HG03039 (cell line): Measurements from ENCODE around the gene CSNK1D.

Source experiments
- ATAC-seq: cut with Tn5 transposase; IDR thresholded peaks from one replicate; pipeline ENCODE4 v1.9.1; 2021; ENCODE audit warnings: mild to moderate bottlenecking, moderate library complexity; ENCODE audit not compliant: unreplicated experiment

The CSNK1D gene

DNA sequence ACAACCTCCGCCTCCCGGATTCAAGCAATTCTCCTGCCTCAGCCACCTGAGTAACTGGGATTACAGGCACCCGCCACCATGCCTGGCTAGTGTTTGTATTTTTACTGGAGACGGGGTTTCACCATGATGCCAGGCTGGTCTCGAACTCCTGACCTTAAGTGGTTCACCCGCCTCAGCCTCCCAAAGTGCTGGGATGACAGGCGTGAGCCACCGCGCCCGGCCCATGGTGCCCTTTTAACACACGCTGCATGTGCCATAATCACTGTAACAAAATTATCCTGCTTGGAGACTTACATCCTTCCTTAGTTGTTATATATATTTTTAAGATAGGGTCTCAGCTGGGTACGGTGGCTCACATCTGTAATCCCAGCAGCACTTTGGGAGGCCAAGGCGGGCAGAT lies 38.5 kb upstream of the CSNK1D start:
- no peak for ATAC-seq

DNA sequence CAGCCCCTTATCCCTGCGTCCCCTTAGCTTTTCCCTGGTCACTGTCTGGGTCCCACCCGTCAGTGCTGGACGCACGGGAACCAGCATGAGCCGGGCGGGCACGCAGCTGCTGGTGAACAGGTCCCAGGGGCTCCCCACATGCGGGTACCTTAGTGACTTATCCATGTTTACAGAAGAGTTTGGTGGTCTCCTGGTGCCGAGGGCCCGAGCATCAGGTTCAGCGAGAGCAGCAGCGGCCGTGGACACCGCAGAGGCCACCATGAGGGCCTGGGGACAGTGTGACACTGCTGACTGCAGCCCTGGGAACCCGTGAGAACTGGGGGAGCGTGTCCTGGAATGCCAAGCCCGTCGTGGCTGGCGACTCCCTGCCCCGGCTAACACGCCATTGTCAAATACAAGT lies 37.4 kb upstream of the CSNK1D start:
- ATAC-seq, result no peak

DNA sequence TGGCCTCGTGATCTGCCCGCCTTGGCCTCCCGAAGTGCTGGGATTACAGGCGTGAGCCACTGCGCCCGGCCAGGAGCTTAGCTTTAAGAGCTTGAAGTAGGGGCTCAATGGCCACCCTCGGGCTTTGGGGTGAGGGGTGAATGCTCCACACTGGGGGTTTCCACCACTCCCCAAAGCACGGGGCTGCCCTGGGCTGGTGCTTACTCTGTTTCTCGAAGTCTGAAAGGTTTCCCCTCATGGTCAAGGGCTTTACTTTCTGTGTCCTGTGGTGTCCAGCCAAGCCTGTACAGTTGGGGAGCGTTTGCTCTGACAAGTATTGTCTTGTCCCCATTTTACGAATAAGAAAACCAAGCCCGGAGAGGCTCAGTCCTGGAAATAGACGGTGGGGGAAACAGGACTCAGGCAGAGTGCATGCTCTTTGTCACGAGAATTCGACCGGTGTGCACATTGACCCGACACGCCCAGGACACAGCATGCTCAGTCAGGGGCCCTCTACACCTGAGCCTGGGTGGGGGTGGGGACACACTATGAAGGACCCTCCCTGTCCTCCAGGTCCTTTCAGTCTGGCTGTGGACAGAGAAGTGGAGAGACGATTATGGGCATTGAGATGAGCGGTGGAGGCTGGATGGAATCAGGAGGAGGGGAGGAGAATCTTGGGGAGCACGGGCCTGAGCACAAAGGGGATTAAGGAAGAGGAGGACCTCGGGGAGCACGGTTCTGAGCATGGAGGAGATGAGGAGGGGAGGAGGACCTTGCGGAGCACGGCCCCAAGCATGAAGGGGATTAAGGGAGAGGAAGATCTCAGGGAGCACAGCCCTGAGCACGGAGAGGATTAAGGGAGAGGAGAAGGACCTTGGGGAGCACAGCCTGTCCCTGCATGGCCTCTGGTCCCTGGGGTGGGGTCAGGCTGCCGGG lies 36.4 kb upstream of the CSNK1D start:
- no peak for ATAC-seq

DNA sequence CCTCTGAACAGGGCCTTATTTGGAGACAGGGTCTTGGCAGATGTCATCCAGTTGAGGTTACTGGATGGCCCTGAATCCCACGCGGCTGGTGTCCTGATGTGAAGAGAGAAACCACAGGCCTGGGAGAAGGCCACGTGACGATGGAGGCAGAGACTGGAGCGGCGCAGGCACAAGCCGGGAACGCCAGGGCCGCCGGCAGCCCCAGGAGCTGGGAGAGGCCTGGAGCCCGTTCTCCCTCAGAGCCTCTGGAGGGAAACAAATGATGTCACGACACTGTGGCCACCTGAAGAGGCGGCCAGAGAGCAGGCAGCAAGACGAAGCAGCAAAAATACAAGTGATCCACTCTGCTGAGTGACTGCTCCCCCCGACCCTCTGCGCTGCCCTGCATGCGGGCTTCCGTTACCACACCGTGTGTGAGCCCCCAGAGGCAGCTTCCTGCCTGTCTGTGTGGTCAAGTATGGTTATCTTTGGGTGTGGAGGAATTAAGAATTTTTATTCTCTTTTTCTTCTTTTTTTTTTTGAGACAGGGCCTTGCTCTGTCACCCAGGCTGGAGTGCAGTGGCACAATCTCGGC lies 32.3 kb upstream of the CSNK1D start:
- ATAC-seq, result no peak

DNA sequence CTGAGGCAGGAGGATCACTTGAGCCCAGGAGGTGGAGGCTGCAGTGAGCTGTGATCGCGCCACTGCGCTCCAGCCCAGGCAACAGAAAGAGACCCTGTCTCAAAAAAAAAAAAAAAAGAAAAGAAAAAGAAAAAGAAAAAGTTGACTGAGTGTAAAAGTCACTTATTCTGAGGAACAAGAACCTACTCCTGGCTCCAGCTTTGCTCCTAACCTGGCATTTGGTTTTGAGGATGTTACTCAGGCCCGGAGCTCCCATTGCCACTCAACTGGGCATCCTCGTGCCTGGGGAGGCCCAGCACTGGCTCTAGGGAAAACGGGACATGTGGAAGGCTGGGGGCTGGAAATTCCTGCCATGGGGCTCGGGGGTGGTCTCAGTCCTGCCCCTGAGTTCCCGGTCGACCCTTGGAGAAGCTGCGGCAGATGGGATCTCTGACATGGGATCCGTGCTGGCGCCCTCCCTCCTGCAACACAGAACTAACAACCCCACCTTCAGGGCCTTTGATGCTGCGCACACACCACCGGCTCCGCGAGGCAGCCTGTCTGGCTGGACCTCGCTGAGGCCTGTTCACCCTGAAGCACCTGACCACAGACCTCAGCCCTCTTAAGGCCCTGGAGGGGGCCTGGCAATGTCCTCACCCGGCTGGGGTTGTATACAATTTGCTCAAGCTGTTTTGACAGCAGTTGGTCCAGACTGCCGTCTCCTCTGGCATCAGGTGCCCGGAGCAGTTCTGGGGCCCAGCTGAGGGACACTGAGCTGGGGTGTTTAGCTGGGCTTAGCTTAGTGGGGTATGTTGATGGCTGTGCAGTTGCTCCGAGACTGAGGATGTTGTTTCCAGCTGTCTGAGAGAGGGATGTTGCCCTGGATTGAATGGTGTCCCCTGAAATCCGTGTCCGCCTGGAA lies 31.6 kb upstream of the CSNK1D start:
- ATAC-seq, result no peak

DNA sequence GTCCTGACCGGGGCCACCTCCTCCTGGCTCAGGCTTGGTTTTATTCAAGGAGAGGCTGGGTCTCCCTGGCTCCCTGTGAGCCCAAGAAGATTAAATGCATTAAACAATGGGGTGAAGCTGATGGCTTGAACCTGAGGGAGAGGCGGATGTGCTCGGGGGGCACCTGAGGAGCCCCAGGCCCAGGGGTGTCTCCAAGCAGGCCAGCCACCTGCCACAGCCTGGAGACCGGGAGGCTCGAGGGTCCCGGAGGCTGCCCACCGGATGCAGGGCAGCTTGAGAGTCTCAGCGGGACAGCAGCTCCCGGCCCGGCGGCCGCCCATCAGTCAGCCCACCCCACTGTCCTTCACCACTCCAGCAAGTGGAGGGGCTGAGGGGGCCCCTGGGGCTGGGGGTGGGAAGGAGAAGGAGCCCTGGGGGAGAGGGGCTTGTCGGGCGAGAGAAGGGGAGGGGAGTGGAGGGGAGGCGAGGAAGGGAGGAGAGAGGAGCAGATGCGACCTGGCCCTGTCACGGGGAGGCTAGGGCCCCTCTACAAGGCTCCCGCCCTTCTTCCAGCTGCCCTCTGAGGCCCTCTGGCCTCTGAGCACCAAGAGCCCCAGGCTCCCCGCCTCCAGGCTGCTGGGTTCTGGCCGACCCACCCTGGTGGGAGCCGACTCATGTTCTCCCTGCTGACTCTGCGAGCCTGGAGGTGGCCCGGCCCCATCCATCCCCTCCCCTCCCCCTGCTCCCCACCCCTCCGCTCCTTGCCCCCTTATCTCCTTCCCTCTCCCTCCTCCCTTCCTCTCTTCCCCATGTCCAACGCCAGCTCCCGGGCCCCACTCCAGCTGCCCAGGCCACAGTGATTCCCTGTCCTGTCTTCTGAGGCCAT lies 30.7 kb upstream of the CSNK1D start:
- ATAC-seq, result no peak

DNA sequence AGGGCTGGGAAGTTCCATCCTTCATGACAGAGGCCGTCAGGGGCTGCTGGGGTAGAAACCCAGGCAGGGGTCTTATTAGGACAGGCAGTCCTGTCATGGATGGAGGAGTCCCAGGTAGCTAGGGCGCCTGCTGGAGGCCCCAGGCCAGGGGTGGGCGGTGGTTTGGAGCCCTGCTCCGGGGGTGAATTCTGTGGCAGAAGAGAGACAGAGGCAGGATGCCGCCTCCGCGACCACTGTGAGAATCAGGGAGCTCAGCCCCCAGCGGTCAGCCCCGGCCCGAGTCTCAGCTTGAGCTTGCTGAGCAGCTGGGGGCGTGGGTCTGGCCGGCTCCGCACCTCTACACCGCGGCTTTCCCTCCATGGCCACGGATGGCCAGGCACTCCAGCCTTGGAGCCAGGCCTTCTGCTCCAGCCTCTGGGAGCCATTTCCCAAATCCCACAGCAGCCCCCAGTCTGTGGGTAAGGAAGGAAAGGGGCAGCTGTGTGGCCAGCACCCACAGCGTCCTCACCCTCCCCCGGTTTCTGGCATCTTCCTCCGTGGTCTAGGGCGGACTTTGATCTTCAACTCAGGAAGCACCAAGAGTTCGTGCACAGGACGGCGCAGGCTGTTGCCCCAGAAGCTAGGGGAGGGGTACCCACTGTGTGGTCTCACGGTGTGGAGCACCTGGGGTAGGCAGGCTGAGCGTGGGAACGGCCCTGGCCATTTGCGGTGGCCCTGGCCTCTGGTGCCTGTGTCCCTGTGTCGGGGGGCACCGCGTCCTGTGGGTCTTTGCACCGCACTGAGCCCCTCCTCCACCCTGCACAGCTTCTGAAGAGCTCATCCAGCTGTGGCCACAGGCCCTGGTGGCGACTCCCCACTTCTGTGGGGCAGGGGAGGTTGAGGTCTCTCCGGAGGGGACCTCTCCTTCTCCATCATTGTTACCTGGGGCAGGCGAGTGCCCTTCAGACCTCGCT lies 29.8 kb upstream of the CSNK1D start:
- no peak for ATAC-seq

DNA sequence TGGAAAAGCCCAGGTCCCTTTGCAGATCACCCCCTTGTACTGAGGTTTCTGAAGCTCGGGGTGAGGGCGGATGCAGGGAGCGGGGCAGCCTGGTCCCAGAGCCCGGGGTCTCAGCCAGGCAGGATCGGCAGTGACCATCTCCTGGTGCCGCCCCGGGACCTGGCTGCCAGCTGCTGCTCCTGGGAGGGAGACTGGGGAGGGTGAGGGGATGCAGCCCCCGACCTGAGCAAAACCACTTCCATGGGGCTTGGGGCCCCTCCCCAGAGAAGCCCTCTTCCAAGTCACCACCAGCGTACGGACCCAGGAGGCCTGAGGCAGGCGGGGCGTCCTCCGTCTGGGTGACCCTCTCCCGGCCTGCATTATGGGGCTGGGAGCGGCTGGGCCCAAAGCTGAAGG lies 29.1 kb upstream of the CSNK1D start:
- ATAC-seq, result no peak

DNA sequence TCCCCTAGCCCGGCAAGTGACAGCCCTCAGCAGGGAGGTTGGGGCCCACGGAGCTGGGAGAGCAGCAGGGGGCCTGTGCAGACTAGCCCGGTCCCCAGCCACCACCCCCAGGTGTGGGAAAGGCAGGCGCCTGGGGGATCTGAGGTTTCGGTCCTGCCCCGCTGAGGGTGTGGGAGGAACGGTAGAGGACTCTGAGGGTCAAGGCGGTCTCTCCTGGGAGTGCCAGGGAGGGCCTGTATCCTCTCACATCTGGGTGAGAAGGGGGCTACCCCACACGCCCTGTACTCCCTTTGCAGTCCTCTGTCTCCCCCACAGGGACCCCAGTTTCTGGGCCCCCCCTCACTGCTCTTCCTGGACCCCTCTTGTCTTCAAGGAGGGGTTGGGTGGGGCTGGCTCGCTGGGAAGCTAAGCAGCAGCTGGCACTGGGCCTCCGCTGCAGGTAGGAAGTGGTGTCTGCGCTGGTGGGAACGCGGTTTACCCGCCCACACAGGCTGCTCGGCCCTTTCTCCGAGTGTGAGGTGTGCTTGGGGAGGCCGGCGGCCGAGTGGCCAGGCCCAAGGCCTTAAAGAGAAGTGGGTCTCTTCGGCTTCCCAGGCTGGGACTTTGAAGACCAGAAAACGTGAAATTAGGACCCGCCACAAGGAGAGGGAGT lies 28.5 kb upstream of the CSNK1D start:
- no peak for ATAC-seq

DNA sequence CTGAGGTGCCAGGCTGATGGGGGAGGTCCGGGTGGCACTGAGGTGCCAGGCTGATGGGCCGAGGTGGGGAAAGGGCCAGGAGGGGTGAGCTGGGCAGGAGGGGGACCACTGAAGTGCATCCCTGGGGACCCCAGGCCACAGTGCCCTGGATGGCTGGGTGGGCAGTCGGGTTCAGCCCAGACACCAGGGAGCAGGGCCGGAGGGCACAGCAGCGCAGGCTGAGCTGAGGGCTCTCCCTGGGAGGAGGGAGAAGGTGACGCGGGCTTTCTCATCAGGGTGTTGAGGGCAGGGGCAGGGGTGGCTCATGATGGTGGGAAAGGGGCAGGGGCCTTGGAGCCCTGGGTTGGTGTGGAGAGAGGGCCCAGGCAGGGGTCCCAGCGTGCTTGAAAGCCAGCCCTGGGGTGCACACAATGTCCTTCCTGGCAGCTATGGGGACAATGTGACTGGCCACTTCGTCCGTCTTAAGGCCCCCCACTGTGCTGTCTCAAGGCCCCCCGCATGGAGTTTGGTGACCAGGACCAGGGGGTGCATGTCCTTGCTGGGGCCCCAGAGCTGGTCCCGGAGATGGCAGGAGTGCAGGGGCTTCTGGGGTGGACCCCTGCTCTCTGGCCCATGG lies 27.9 kb upstream of the CSNK1D start:
- ATAC-seq, result no peak

DNA sequence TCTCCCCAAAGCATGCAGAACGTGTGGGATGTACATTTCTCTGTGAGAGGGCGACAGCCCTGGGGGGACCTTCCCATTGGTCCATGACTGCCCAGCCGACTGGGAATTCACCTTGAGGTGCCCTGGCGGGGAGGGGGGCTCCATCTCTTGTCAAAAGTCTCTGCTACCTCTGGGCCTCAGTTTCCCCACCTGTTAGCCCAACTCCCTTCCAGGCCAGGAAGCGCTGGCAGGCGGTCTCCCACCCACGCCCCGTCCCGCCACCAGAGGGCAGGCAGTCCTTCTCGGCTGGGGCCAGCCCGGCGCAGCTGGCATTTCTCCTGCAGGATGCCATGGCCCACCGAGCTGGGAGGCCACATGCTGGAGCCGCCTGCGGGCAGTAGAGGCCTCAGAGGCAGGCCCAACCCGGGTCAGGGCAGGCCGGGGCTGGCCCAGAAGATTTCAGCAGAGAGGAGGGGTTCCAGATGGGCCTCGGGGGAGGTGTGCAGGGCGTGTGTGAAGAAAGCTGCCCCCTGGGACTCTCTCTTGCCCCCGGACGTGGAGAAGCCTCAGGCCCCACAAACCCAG lies 27.3 kb upstream of the CSNK1D start:
- ATAC-seq, result no peak

DNA sequence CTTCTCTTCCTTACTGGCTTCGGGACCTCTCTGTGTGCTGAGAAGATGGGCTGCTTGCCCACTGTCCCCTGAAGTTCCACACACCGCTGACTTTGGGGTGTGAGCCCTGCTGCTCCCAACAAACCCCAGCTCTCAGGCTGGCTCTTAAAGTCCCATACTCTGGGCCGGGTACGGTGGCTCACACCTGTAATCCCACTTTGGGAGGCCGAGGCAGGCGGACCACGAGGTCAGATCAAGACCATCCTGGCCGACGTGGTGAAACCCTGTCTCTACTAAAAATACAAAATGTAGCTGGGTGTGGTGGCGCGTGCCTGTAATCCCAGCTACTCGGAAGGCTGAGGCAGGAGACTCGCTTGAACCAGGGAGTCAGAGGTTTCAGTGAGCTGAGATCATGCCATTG lies 26.7 kb upstream of the CSNK1D start:
- ATAC-seq, result no peak

DNA sequence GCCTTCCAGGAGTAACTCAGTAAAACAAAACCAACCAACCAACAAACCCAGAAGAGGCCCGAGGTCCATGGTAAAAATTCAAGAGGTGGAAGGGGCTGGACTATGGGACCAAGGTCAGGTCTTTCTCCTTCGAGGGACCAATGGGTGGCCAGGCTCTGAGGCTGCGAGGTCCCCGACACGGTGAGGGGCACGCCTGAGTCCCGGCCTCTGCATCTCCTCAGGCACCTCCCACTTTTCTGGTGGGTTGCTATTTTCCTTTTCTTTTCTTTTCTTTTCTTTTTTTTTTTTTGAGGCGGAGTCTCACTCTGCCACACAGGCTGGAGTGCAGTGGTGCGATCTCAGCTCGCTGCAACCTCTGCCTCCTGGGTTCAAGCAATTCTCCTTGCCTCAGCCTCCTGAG lies 26.0 kb upstream of the CSNK1D start:
- no peak for ATAC-seq

DNA sequence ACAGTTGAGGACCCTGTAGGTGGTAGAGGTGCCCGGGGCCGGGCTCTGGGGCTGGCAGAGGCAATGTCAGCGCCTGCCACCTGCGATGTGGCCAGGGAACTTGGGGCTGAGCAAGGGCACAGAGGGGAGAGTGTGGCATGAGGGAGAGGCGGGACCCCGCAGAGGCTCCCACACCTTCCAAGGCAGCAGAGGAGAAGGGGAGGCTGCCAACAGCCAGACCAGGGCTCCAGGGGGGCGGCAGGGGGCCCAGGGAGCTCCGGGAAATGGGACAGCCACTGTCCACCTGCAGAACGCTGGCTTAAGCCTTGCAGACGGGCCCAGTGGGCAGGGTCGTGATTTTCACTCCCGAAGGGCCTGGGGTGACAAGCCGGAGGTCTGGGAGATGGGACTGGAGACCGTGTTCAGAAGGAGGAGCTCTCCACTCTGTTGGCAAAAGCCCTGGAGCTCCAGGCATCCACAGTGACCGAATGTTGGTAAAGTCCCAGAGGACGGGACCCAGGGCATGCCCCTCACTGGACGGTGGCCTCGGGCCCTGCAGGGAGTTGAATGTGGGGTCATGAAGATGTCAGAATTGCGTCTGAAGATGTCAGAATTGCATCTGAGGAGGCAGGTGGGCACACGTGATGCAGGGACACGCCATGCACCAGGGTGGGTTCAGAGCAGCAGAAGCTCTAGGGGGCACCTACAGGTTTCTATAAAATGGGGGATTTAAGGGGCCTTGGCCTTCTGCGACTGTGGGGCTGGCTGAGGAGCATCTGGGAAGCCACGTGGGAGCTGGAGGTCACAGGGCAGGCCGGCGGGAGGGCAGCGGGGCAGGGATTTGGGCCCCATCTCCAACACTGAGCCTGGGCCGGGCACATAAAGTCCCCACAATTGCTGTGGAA lies 25.3 kb upstream of the CSNK1D start:
- ATAC-seq, result no peak

DNA sequence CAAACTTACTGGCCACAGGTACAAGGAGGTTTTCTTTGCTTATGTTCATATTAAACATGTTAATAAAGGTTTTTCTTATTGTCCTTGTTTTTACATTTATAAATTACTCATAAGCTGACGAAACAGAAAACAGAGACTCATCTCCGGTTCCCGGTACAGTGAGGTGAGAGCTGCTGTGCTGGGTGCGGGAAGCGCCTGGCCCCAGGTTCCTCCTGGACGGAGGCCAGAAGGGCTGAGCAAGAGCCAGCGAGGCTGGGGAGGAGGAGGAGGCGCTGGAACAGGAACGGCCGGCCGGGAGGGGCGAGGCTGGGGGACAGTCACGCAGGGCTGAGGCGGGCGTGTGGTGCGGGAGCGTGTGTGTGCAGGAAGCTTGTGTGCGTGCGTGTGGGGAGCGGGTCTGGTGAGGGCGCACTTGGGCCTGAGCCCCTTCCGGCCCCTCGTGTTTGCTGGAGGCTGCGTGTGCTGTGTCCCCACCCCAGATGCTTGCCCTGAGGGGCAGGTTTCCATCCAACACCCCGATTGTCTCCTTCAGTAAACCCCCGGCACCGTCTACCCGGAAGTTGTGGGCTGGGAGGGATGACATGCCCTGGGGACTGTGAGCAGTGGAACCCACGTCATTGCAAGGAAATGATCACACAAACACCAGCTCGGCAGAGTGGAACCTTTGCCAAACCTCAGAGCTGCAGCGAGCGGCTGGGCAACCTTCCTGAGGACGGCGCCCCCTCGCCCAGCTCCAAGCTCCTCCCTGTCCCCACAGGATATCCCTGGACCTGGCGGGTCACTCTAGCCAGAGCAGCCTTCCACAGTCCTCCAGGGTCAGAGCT lies 24.4 kb upstream of the CSNK1D start:
- no peak for ATAC-seq

DNA sequence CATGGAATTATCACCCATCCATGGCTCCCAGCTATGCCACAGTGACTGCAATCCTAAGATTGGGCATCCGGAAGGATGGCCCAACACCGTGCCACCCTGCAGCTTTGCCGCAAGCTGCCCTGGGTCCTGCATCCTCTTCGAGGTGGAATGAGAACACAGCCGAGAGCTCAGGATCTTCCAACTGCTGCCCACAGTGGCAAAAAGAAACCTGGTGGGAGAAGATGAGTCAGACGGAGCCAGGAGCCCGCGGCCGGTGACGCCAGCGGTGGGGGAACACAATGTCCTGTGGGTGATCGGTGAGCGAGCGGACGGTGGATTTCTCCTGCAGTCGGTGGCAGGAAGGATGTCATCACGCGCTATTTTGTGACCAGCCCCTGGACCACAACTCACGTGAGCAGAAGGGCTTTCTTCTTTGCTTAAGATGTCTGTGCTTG lies 23.8 kb upstream of the CSNK1D start:
- no peak for ATAC-seq
